Measurements from ENCODE around the gene MICAL2. TPM values are rescaled to one million over a fixed set of nuclear protein-coding genes. Genes with fewer than 3 reads are reported as not detected.

Gene MICAL2
- total and polyA plus RNA-seq, 3 experiments from 2014 or later, result 32.4 to 147 (median 146) TPM

- ChIA-PET POLR2A (interaction anchor here (1.0 to 1.7 kb wide), 3 partner anchors 11 to 185 kb away, joined by 3 to 15 read pairs (median 5); no protein-coding TSS in a partner anchor), CTCF (interaction anchor here (0.6 to 7.5 kb wide), 34 partner anchors 9 to 190 kb away, joined by 3 to 81 read pairs (median 5); partner anchors contain the start of gene MICAL2)
- peaks cover 8% of the 10 kb centered on the region for H3K36me3 ChIP-seq (ENCODE audit: insufficient read depth, low read length)
- Mint-ChIP-seq H3K4me1 (peaks cover 25 to 30% (median 29%) of the 10 kb centered on the region in 3 donors), H3K27ac (peak overlapping the region; percentile 78 to 99 (median 96)), H3K36me3 (peaks cover 0 to 65% (median 14%) of the 10 kb centered on the region in 3 donors), H3K4me3 (peak overlapping the region; percentile 9 to 78 (median 73)), H3K27me3 (no peaks in the 10 kb centered on the region), H3K9me3 (no peaks in the 10 kb centered on the region)
- H3K4me1 ChIP-seq (ENCODE audit: insufficient read depth, low read length), result peaks cover 18% of the 10 kb centered on the region
- no peaks in the 10 kb centered on the region for H3K27me3 ChIP-seq (ENCODE audit: insufficient read depth, low read length, poor library complexity, severe bottlenecking)
- H3K4me3 ChIP-seq (ENCODE audit: low read length), result peak overlapping the region; percentile 56
- H3K27ac ChIP-seq (ENCODE audit: low read depth, low read length), result peak overlapping the region; percentile 71
- peak; percentile 10 to 78 (median 67) for DNase-seq
- H3K9me3 ChIP-seq (ENCODE audit: low read length), result no peaks in the 10 kb centered on the region
Observed at GRCh38 chr11:12235947-12236743, 125.8 kb downstream of the MICAL2 start.

DNA sequence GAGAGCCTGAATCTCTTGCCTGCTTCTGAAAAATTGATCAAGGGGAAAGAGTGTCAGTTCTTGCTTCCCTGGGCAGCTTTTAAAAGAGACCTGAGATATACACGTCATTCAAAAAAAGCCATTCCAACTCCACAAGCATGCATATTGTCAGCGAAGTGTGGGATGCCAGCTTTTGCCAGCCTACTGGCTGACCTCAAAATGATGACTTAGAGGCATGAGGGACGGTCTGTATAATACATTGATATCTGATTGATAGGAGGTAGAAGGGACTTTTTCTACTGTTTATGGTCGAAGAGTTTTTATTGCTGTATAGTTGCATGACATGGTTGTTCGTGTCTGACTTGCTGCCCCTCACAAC, 126.3 kb downstream of the MICAL2 start:
- Mint-ChIP-seq H3K4me3 (peak overlapping the region in 5 of 7 donors; percentile 70 to 75 (median 73)), H3K4me1 (peaks cover 29 to 36% (median 34%) of the 10 kb centered on the region in 3 donors), H3K27me3 (no peaks in the 10 kb centered on the region), H3K27ac (peak overlapping the region; percentile 78 to 99 (median 96)), H3K36me3 (peaks cover 0 to 65% (median 11%) of the 10 kb centered on the region in 3 donors), H3K9me3 (no peaks in the 10 kb centered on the region)
- Histone ChIP-seq H3K36me3 (ENCODE audit: insufficient read depth, low read length) (peaks cover 8% of the 10 kb centered on the region), H3K4me3 (ENCODE audit: low read length) (peak overlapping the region; percentile 56), H3K27ac (ENCODE audit: low read depth, low read length) (no peak overlapping the region), H3K4me1 (ENCODE audit: insufficient read depth, low read length) (peaks cover 24% of the 10 kb centered on the region), H3K27me3 (ENCODE audit: insufficient read depth, low read length, poor library complexity, severe bottlenecking) (no peaks in the 10 kb centered on the region), H3K9me3 (ENCODE audit: low read length) (no peaks in the 10 kb centered on the region)
- DNase-seq, result no peak
- CTCF ChIA-PET, result interaction anchor here (0.8 to 7.5 kb wide), 28 partner anchors 11 to 191 kb away, joined by 3 to 81 read pairs (median 5); partner anchors contain the start of gene MICAL2
- POLR2A ChIA-PET, result interaction anchor here (1.0 to 1.7 kb wide), 2 partner anchors 12 to 186 kb away, joined by 5 to 15 read pairs; no protein-coding TSS in a partner anchor

GRCh38 chr11:12237381-12237784, 127.0 kb downstream of the MICAL2 start:
- no peaks in the 10 kb centered on the region for H3K27me3 ChIP-seq (ENCODE audit: insufficient read depth, low read length, poor library complexity, severe bottlenecking)
- Mint-ChIP-seq H3K27me3 (no peaks in the 10 kb centered on the region), H3K36me3 (peaks cover 0 to 63% (median 6%) of the 10 kb centered on the region in 3 donors), H3K4me1 (peaks cover 36 to 42% (median 38%) of the 10 kb centered on the region in 3 donors), H3K9me3 (no peaks in the 10 kb centered on the region), H3K4me3 (no peak overlapping the region), H3K27ac (peak overlapping the region in 2 of 8 donors; percentile 86 to 96)
- no peaks in the 10 kb centered on the region for H3K9me3 ChIP-seq (ENCODE audit: low read length)
- no peak overlapping the region for H3K27ac ChIP-seq (ENCODE audit: low read depth, low read length)
- no peak for DNase-seq
- H3K4me1 ChIP-seq (ENCODE audit: insufficient read depth, low read length), result peaks cover 31% of the 10 kb centered on the region
- ChIA-PET CTCF (interaction anchor here (0.8 to 7.5 kb wide), 19 partner anchors 11 to 192 kb away, joined by 3 to 81 read pairs (median 5); partner anchors contain the start of gene MICAL2), POLR2A (no interaction called here)
- H3K4me3 ChIP-seq (ENCODE audit: low read length), result no peak overlapping the region
- H3K36me3 ChIP-seq (ENCODE audit: insufficient read depth, low read length), result peaks cover 8% of the 10 kb centered on the region

DNA sequence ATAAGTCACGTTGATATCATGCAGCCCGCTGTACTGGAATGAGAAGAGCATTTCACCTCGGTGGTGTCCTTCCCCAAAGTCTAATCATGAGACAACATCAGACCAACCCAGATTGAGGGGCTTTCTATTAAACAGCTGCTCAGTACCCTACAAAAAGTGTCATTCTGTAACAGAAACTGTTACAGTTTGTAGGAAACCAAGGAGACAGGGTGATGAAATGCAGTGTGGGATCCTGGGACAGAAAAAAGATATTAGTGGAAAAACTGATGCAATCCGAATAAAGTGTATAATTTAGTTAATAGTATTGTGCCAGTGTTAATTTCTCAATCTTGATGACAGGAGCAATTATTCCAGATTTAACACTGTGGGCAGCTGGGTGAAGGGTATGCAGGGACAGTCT, 128.0 kb downstream of the MICAL2 start:
- Mint-ChIP-seq H3K36me3 (peaks cover 4 to 65% (median 11%) of the 10 kb centered on the region in 3 donors), H3K27me3 (no peaks in the 10 kb centered on the region), H3K4me1 (peaks cover 42 to 47% (median 45%) of the 10 kb centered on the region in 3 donors), H3K4me3 (no peak overlapping the region), H3K27ac (peak overlapping the region in 1 of 8 donors; percentile 5), H3K9me3 (no peaks in the 10 kb centered on the region)
- H3K4me1 ChIP-seq (ENCODE audit: insufficient read depth, low read length), result peaks cover 37% of the 10 kb centered on the region
- ChIA-PET POLR2A (no interaction called here), CTCF (interaction anchor here (1.3 to 7.5 kb wide), 6 partner anchors 12 to 193 kb away, joined by 3 to 81 read pairs (median 22); partner anchors contain the start of gene MICAL2)
- H3K4me3 ChIP-seq (ENCODE audit: low read length), result no peak overlapping the region
- H3K36me3 ChIP-seq (ENCODE audit: insufficient read depth, low read length), result peaks cover 4% of the 10 kb centered on the region
- no peak overlapping the region for H3K27ac ChIP-seq (ENCODE audit: low read depth, low read length)
- DNase-seq, result no peak
- no peaks in the 10 kb centered on the region for H3K9me3 ChIP-seq (ENCODE audit: low read length)
- no peaks in the 10 kb centered on the region for H3K27me3 ChIP-seq (ENCODE audit: insufficient read depth, low read length, poor library complexity, severe bottlenecking)

- peaks cover 4 to 68% (median 13%) of the 10 kb centered on the region in 3 donors for H3K36me3 Mint-ChIP-seq
- no peak overlapping the region for H3K27ac Mint-ChIP-seq
- no peak for DNase-seq
- peaks cover 41 to 44% (median 43%) of the 10 kb centered on the region in 3 donors for H3K4me1 Mint-ChIP-seq
- ChIA-PET CTCF (interaction anchor here (1.3 to 7.5 kb wide), 3 partner anchors 43 to 194 kb away, joined by 3 to 81 read pairs (median 32); no protein-coding TSS in a partner anchor), POLR2A (no interaction called here)
- Histone ChIP-seq H3K27me3 (ENCODE audit: insufficient read depth, low read length, poor library complexity, severe bottlenecking) (no peaks in the 10 kb centered on the region), H3K4me1 (ENCODE audit: insufficient read depth, low read length) (peaks cover 37% of the 10 kb centered on the region), H3K4me3 (ENCODE audit: low read length) (no peak overlapping the region), H3K9me3 (ENCODE audit: low read length) (no peaks in the 10 kb centered on the region), H3K27ac (ENCODE audit: low read depth, low read length) (no peak overlapping the region), H3K36me3 (ENCODE audit: insufficient read depth, low read length) (peaks cover 4% of the 10 kb centered on the region)
- no peak overlapping the region for H3K4me3 Mint-ChIP-seq
- H3K27me3 Mint-ChIP-seq, result no peaks in the 10 kb centered on the region
- H3K9me3 Mint-ChIP-seq, result no peaks in the 10 kb centered on the region
Observed at GRCh38 chr11:12239396-12239795, 129.0 kb downstream of the MICAL2 start.

DNA sequence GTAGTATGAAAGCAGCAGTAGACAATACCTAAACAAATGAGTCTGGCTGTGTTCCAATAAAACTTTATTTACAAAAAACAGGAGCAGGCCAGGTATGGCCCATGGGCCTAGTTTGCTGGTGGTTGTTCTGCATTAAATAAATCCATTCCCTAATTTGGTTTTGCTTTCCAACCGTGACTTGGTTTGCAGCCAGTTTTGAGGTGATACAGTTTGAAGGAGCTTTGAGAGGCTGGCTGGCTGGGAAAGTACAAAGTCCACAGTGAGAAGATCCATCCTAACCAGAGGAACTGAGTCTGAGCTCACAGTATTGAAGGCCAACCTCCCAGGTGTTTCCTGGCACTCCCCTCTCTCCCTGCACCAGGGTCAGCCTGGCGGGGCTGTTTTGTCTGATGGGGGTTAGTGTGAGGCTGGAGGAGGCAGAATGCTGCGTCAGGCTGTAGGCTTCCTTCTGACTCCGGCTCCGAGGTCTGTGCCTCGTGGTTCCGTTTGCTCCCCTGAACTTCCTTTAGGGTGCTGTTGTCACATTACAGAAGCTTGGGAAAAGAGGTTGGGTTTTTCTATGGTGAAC, 129.5 kb downstream of the MICAL2 start:
- Histone ChIP-seq H3K36me3 (ENCODE audit: insufficient read depth, low read length) (peaks cover 4% of the 10 kb centered on the region), H3K27me3 (ENCODE audit: insufficient read depth, low read length, poor library complexity, severe bottlenecking) (no peaks in the 10 kb centered on the region), H3K4me1 (ENCODE audit: insufficient read depth, low read length) (peaks cover 37% of the 10 kb centered on the region), H3K27ac (ENCODE audit: low read depth, low read length) (no peak overlapping the region), H3K4me3 (ENCODE audit: low read length) (no peak overlapping the region), H3K9me3 (ENCODE audit: low read length) (no peaks in the 10 kb centered on the region)
- Mint-ChIP-seq H3K27me3 (no peaks in the 10 kb centered on the region), H3K9me3 (no peaks in the 10 kb centered on the region), H3K27ac (no peak overlapping the region), H3K4me1 (peaks cover 36 to 39% (median 38%) of the 10 kb centered on the region in 3 donors), H3K36me3 (peaks cover 4 to 72% (median 11%) of the 10 kb centered on the region in 3 donors), H3K4me3 (no peak overlapping the region)
- DNase-seq, result no peak
- POLR2A ChIA-PET, result no interaction called here
- CTCF ChIA-PET, result interaction anchor here (1.3 to 7.5 kb wide), 3 partner anchors 42 to 194 kb away, joined by 3 to 81 read pairs (median 32); no protein-coding TSS in a partner anchor

DNA sequence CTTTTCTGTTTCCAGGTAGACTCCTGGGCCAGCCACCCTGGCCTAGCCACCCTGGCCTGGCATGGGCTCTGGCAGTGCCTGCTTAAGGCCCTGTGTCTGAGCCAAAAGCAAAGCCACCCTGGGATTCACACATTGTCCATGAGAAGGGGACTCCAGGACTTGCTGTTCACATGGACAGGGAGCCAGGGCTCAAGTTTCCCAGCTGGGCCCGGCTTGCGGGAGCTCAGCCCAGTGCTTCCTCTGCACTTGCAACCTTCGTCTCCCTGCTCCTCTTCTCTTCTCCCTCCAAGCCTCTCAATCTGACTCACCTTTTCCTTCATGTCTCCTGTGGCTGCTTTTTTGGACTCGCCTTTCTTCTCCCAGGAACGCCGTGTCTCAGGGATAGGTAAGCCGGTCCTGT, 130.3 kb downstream of the MICAL2 start:
- CTCF ChIA-PET, result interaction anchor here (7.5 kb wide), 1 partner anchor 195 kb away, joined by 81 read pairs; no protein-coding TSS in a partner anchor
- H3K27me3 ChIP-seq (ENCODE audit: insufficient read depth, low read length, poor library complexity, severe bottlenecking), result no peaks in the 10 kb centered on the region
- Mint-ChIP-seq H3K9me3 (no peaks in the 10 kb centered on the region), H3K27ac (no peak overlapping the region), H3K36me3 (peaks cover 4 to 77% (median 11%) of the 10 kb centered on the region in 3 donors), H3K4me3 (no peak overlapping the region), H3K27me3 (no peaks in the 10 kb centered on the region), H3K4me1 (peaks cover 28 to 32% (median 32%) of the 10 kb centered on the region in 3 donors)
- no peak overlapping the region for H3K27ac ChIP-seq (ENCODE audit: low read depth, low read length)
- H3K4me1 ChIP-seq (ENCODE audit: insufficient read depth, low read length), result peaks cover 31% of the 10 kb centered on the region
- POLR2A ChIA-PET, result no interaction called here
- no peak for DNase-seq
- no peak overlapping the region for H3K4me3 ChIP-seq (ENCODE audit: low read length)
- H3K36me3 ChIP-seq (ENCODE audit: insufficient read depth, low read length), result peaks cover 4% of the 10 kb centered on the region
- no peaks in the 10 kb centered on the region for H3K9me3 ChIP-seq (ENCODE audit: low read length)
